Germinal center (tissue), 1 donor: Measurements from ENCODE around the gene THRB.

Source experiments
- DNase-seq: peaks from one replicate; pipeline ENCODE4 v3.0.0; 2012; ENCODE audit warnings: mixed read lengths, low spot score

THRB gene

GRCh38 chr3:24306518-24306917, 188.1 kb downstream of the THRB start:
- DNase-seq: no peak

GRCh38 chr3:24305795-24306467, 188.7 kb downstream of the THRB start:
- no peak for DNase-seq

- no peak for DNase-seq
Observed at GRCh38 chr3:24303057-24303754, 191.4 kb downstream of the THRB start.

GRCh38 chr3:24302396-24302795, 192.3 kb downstream of the THRB start:
- no peak for DNase-seq

GRCh38 chr3:24300949-24301348, 193.7 kb downstream of the THRB start:
- no peak for DNase-seq

- no peak for DNase-seq
Observed at GRCh38 chr3:24299806-24300626, 194.6 kb downstream of the THRB start.

GRCh38 chr3:24299246-24299805, 195.3 kb downstream of the THRB start:
- no peak for DNase-seq

- no peak for DNase-seq
Observed at GRCh38 chr3:24296441-24297205, 198.0 kb downstream of the THRB start.

GRCh38 chr3:24294150-24294549, 200.5 kb downstream of the THRB start:
- DNase-seq: no peak

- no peak for DNase-seq
Observed at GRCh38 chr3:24291646-24292045, 203.0 kb downstream of the THRB start.

GRCh38 chr3:24290596-24290995, 204.1 kb downstream of the THRB start:
- no peak for DNase-seq

- no peak for DNase-seq
Observed at GRCh38 chr3:24288496-24289236, 206.0 kb downstream of the THRB start.

- DNase-seq: no peak
Observed at GRCh38 chr3:24287755-24288450, 206.7 kb downstream of the THRB start.

GRCh38 chr3:24286405-24286804, 208.2 kb downstream of the THRB start:
- no peak for DNase-seq

- no peak for DNase-seq
Observed at GRCh38 chr3:24278543-24278942, 216.1 kb downstream of the THRB start.

- no peak for DNase-seq
Observed at GRCh38 chr3:24273491-24273890, 221.2 kb downstream of the THRB start.

GRCh38 chr3:24272875-24273274, 221.8 kb downstream of the THRB start:
- no peak for DNase-seq

GRCh38 chr3:24272408-24272807, 222.2 kb downstream of the THRB start:
- DNase-seq: no peak

- no peak for DNase-seq
Observed at GRCh38 chr3:24271228-24271627, 223.4 kb downstream of the THRB start.

- no peak for DNase-seq
Observed at GRCh38 chr3:24270744-24271143, 223.9 kb downstream of the THRB start.
